ENCODE data around the gene SNX32. TPM values are rescaled to one million over a fixed set of nuclear protein-coding genes. Genes with fewer than 3 reads are reported as not detected.

The SNX32 gene
- total RNA-seq, 1 experiment from 2014 or later: not detected

- H3K9me2 ChIP-seq (ENCODE audit: insufficient read depth): no peaks in the 10 kb centered on the region
- POLR2A ChIA-PET: no interaction called here
- no peaks in the 10 kb centered on the region for H3K27me3 ChIP-seq (ENCODE audit: insufficient read depth, low read length)
- no peak overlapping the region for H3K9ac ChIP-seq (ENCODE audit: low read length)
- BruUV-seq (replicated peaks): TSS peak; percentile 63
- CTCF ChIA-PET: no interaction called here
- intact Hi-C loops (cut with micrococcal nuclease): no loop called here
- ATAC-seq (no peak), DNase-seq (ENCODE audit: low read depth, low spot score) (no peak)
- no peak overlapping the region for H3K27ac ChIP-seq (ENCODE audit: low read depth, low read length)
- peaks cover 15% of the 10 kb centered on the region; the same call in 1 of the 2 replicates for H4K20me1 ChIP-seq (ENCODE audit: insufficient read depth)
- H3K79me2 ChIP-seq (ENCODE audit: insufficient read depth, low read length): peaks cover 41% of the 10 kb centered on the region
- TF ChIP-seq EGR1 (IDR thresholded peaks at IDR 0.05; ENCODE audit: low read depth) (no peak), FOSL1 (IDR thresholded peaks at IDR 0.05; ENCODE audit: low read depth) (no peak), POLR2AphosphoS5 (IDR thresholded peaks at IDR 0.05; ENCODE audit: low read depth, low read length) (no peak; the same call in 1 of the 2 replicates), JUND (IDR thresholded peaks at IDR 0.05) (no peak), EZH2phosphoT487 (IDR thresholded peaks at IDR 0.05; ENCODE audit: borderline replicate concordance) (no peak), ATF3 (IDR thresholded peaks at IDR 0.05) (no peak), ELF1 (IDR thresholded peaks at IDR 0.05; ENCODE audit: borderline replicate concordance, low read depth) (no peak), TCF7L2 (IDR thresholded peaks at IDR 0.05; ENCODE audit: borderline replicate concordance, extremely low read depth, insufficient read depth, insufficient read length) (no peak), RAD21 (IDR thresholded peaks at IDR 0.05; ENCODE audit: low read depth) (no peak), YY1 (IDR thresholded peaks at IDR 0.05; ENCODE audit: extremely low read depth, insufficient replicate concordance, low read depth, low read length) (no peak), ZBTB33 (IDR thresholded peaks at IDR 0.05; ENCODE audit: extremely low read depth, insufficient replicate concordance, low read length) (no peak)
- RAD21 ChIA-PET (ENCODE audit: low non-redundant PET in 1 of 2, low total read pairs in 2 of 2, uncharacterized antibody in 2 of 2, unreplicated experiment in 2 of 2): no interaction called here
- no peak overlapping the region for H2AFZ ChIP-seq (ENCODE audit: low read depth, low read length, poor library complexity, severe bottlenecking)
- no peak overlapping the region for H3K4me3 ChIP-seq (replicated peaks in 1 of 2; ENCODE audit: low read depth in 1 of 2, low read length in 2 of 2)
- H3K36me3 ChIP-seq (ENCODE audit: control insufficient read depth in 1 of 2, insufficient read depth in 2 of 2, low read length in 2 of 2): peaks cover 31 to 56% of the 10 kb centered on the region in 2 experiments
- peaks cover 14 to 32% of the 10 kb centered on the region in 2 experiments for H3K4me1 ChIP-seq (ENCODE audit: control insufficient read depth in 1 of 2, insufficient read depth in 2 of 2, low read length in 2 of 2)
- no peaks in the 10 kb centered on the region; a peak in 1 of 4 replicates for H3K9me3 ChIP-seq (ENCODE audit: control insufficient read depth in 1 of 2, insufficient read depth in 1 of 2, low read depth in 1 of 2, low read length in 2 of 2)
- H3K4me2 ChIP-seq (ENCODE audit: low read length): peak overlapping the region; percentile 77; the same call in 1 of the 2 replicates
Measured at GRCh38 chr11:65854852-65855837, 21.4 kb downstream of the SNX32 start.

All from HCT116 (cell line).